ENCODE measurements around the gene ITGAX. TPM values are rescaled to one million over a fixed set of nuclear protein-coding genes. Genes with fewer than 3 reads are reported as not detected.

ITGAX gene
- total RNA-seq, 1 experiment from 2014 or later = 1.9 TPM

- H3K4me1 ChIP-seq (ENCODE audit: control insufficient read depth in 1 of 2, insufficient read depth in 2 of 2, low read length in 2 of 2) = no peaks in the 10 kb centered on the region
- no TSS peak for BruUV-seq (replicated peaks)
- H4K20me1 ChIP-seq (ENCODE audit: insufficient read depth) = no peaks in the 10 kb centered on the region
- no peaks in the 10 kb centered on the region for H3K36me3 ChIP-seq (ENCODE audit: control insufficient read depth in 1 of 2, insufficient read depth in 2 of 2, low read length in 2 of 2)
- no peak overlapping the region for H3K4me2 ChIP-seq (ENCODE audit: low read length)
- CTCF ChIA-PET = no interaction called here
- no peak overlapping the region for H3K4me3 ChIP-seq (replicated peaks in 1 of 2; ENCODE audit: low read depth in 1 of 2, low read length in 2 of 2)
- TF ChIP-seq JUND (IDR thresholded peaks at IDR 0.05) (no peak), POLR2AphosphoS5 (IDR thresholded peaks at IDR 0.05; ENCODE audit: low read depth, low read length) (no peak), YY1 (IDR thresholded peaks at IDR 0.05; ENCODE audit: extremely low read depth, insufficient replicate concordance, low read depth, low read length) (no peak)
- no peaks in the 10 kb centered on the region for H3K9me2 ChIP-seq (ENCODE audit: insufficient read depth)
- RAD21 ChIA-PET (ENCODE audit: low non-redundant PET in 1 of 2, low total read pairs in 2 of 2, uncharacterized antibody in 2 of 2, unreplicated experiment in 2 of 2) = no interaction called here
- no peak overlapping the region for H3K9ac ChIP-seq (ENCODE audit: low read length)
- DNase-seq (ENCODE audit: low read depth, low spot score) = no peak
- H3K79me2 ChIP-seq (ENCODE audit: insufficient read depth, low read length) = no peaks in the 10 kb centered on the region
- H3K27ac ChIP-seq (ENCODE audit: low read depth, low read length) = no peak overlapping the region
- intact Hi-C loops (cut with micrococcal nuclease) = no loop called here
- ATAC-seq = no peak
- POLR2A ChIA-PET = no interaction called here
- H3K9me3 ChIP-seq (ENCODE audit: control insufficient read depth in 1 of 2, insufficient read depth in 1 of 2, low read depth in 1 of 2, low read length in 2 of 2) = no peaks in the 10 kb centered on the region
- no peak overlapping the region for H2AFZ ChIP-seq (ENCODE audit: low read depth, low read length, poor library complexity, severe bottlenecking)
- H3K27me3 ChIP-seq (ENCODE audit: insufficient read depth, low read length) = peaks cover 3% of the 10 kb centered on the region; the same call in 1 of the 2 replicates
These were observed 62.9 kb downstream of the ITGAX start for GRCh38 chr16:31417916-31418315.

- H3K36me3 ChIP-seq (ENCODE audit: control insufficient read depth in 1 of 2, insufficient read depth in 2 of 2, low read length in 2 of 2) = no peaks in the 10 kb centered on the region
- ATAC-seq (no peak), DNase-seq (ENCODE audit: low read depth, low spot score) (no peak)
- ChIA-PET POLR2A (interaction anchor here (1.1 kb wide), 1 partner anchor 240 kb away, joined by 3 read pairs; the partner anchor contains the start of gene FUS), CTCF (no interaction called here), RAD21 (ENCODE audit: low non-redundant PET in 1 of 2, low total read pairs in 2 of 2, uncharacterized antibody in 2 of 2, unreplicated experiment in 2 of 2) (no interaction called here)
- H2AFZ ChIP-seq (ENCODE audit: low read depth, low read length, poor library complexity, severe bottlenecking) = no peak overlapping the region
- no peak overlapping the region for H3K9ac ChIP-seq (ENCODE audit: low read length)
- no peak overlapping the region for H3K27ac ChIP-seq (ENCODE audit: low read depth, low read length)
- BruUV-seq (replicated peaks) = no TSS peak
- intact Hi-C loops (cut with micrococcal nuclease) = no loop called here
- H3K9me2 ChIP-seq (ENCODE audit: insufficient read depth) = no peaks in the 10 kb centered on the region
- TF ChIP-seq SRF (IDR thresholded peaks at IDR 0.05; ENCODE audit: low read depth) (no peak), FOSL1 (IDR thresholded peaks at IDR 0.05; ENCODE audit: low read depth) (no peak)
- no peaks in the 10 kb centered on the region for H4K20me1 ChIP-seq (ENCODE audit: insufficient read depth)
- no peaks in the 10 kb centered on the region for H3K79me2 ChIP-seq (ENCODE audit: insufficient read depth, low read length)
- H3K4me2 ChIP-seq (ENCODE audit: low read length) = no peak overlapping the region
- H3K4me3 ChIP-seq (replicated peaks in 1 of 2; ENCODE audit: low read depth in 1 of 2, low read length in 2 of 2) = no peak overlapping the region
- no peaks in the 10 kb centered on the region for H3K9me3 ChIP-seq (ENCODE audit: control insufficient read depth in 1 of 2, insufficient read depth in 1 of 2, low read depth in 1 of 2, low read length in 2 of 2)
- H3K27me3 ChIP-seq (ENCODE audit: insufficient read depth, low read length) = peaks cover 9% of the 10 kb centered on the region; the same call in 1 of the 2 replicates
- H3K4me1 ChIP-seq (ENCODE audit: control insufficient read depth in 1 of 2, insufficient read depth in 2 of 2, low read length in 2 of 2) = no peaks in the 10 kb centered on the region
These were observed 65.1 kb downstream of the ITGAX start for GRCh38 chr16:31420037-31420436.
